Lower leg skin (tissue), 4 donors: Measurements from ENCODE around the gene DLG2. TPM values are rescaled to one million over a fixed set of nuclear protein-coding genes. Genes with fewer than 3 reads are reported as not detected.
"Not testable (repeated sequence)": the region's sequence is repeated elsewhere in the genome, so short reads cannot be mapped to it uniquely, and the experiment has no call there.

Source experiments
- DNase-seq, 2 donors: peaks; one replicate each; pipeline ENCODE4 v3.0.0-alpha.2; 2019; ENCODE audit warnings: low spot score in 2 of 2
- H3K4me3 ChIP-seq: fragments of 200-600 bp; sonication (generic); 2 replicates; pipeline ENCODE4 v1.5.1; 2017; ENCODE audit warnings: mild to moderate bottlenecking, low read depth; ENCODE audit not compliant: poor library complexity, severe bottlenecking
- CTCF ChIP-seq, 3 donors: fragments of 450-650 bp; IDR thresholded peaks; one replicate each; pipeline ENCODE4 v1.5.1; 2016; ENCODE audit warnings: antibody characterized with exemption in 3 of 3, mild to moderate bottlenecking in 3 of 3, moderate library complexity in 2 of 3
- POLR2A ChIP-seq, 2 donors: fragments of 450-650 bp; IDR thresholded peaks; one replicate each; pipeline ENCODE4 v1.6.1; 2016 to 2017; ENCODE audit warnings: antibody characterized with exemption in 2 of 2, mild to moderate bottlenecking in 1 of 2, moderate library complexity in 1 of 2
- WGBS, 2 donors: methylation state at CpG; one replicate each; pipeline ENCODE4 v1.1.5; 2018; 5-methylcytosine and 5-hydroxymethylcytosine counted together
- intact Hi-C: fragments of 100-400 bp; cut with DNase I; formaldehyde crosslinking; loops from one replicate; pipeline ENCODE4 v1.15.0; 2023; ENCODE audit warnings: low total_unique reads
- total RNA-seq, 4 donors: library from RNA; depleted of rRNA; stranded (reverse); fragments of >200 nt; gene quantifications; one replicate each; pipeline ENCODE4 v1.1.0, GENCODE V29; 2016

Gene DLG2
- total RNA-seq, 4 donors from 2014 or later: 37.6 to 68.3 (median 46.0) TPM

- WGBS, 2 donors: 48 to 51% methylated on average over 1 of the region's 1 CpG
- TF ChIP-seq CTCF (IDR thresholded peaks at IDR 0.05) (no peak), POLR2A (IDR thresholded peaks at IDR 0.05) (no peak)
- intact Hi-C loops: no loop called here
- H3K4me3 ChIP-seq: no peak overlapping the region
- no peak for DNase-seq
These were observed 2172.5 kb downstream of the DLG2 start for GRCh38 chr11:83454674-83455073.

GRCh38 chr11:83449338-83449913 lies 2177.7 kb downstream of the DLG2 start:
- intact Hi-C loops: no loop called here
- no peak for TF ChIP-seq POLR2A (IDR thresholded peaks at IDR 0.05)
- no peak for TF ChIP-seq CTCF (IDR thresholded peaks at IDR 0.05)
- DNase-seq: no peak
- 87 to 88% methylated on average over 4 of the region's 4 CpGs for WGBS, 2 donors
- no peak overlapping the region for H3K4me3 ChIP-seq

- DNase-seq: no peak
- TF ChIP-seq POLR2A (IDR thresholded peaks at IDR 0.05) (no peak), CTCF (IDR thresholded peaks at IDR 0.05) (no peak)
- H3K4me3 ChIP-seq: no peak overlapping the region
- WGBS, 2 donors: 82 to 92% methylated on average over 2 of the region's 2 CpGs
- intact Hi-C loops: no loop called here
These were observed 2178.5 kb downstream of the DLG2 start for GRCh38 chr11:83448686-83449085.

GRCh38 chr11:83443880-83444279 lies 2183.3 kb downstream of the DLG2 start:
- DNase-seq, H3K4me3 ChIP-seq, intact Hi-C loops: not testable (repeated sequence)
- 84 to 87% methylated on average over 6 of the region's 6 CpGs for WGBS, 2 donors

- intact Hi-C loops: no loop called here
- 88 to 91% methylated on average over 2 of the region's 2 CpGs for WGBS, 2 donors
- no peak overlapping the region for H3K4me3 ChIP-seq
- TF ChIP-seq CTCF (IDR thresholded peaks at IDR 0.05): no peak
- no peak for TF ChIP-seq POLR2A (IDR thresholded peaks at IDR 0.05)
- DNase-seq: no peak
These were observed 2185.5 kb downstream of the DLG2 start for GRCh38 chr11:83441601-83442000.

- intact Hi-C loops: no loop called here
- H3K4me3 ChIP-seq: no peak overlapping the region
- TF ChIP-seq CTCF (IDR thresholded peaks at IDR 0.05) (no peak), POLR2A (IDR thresholded peaks at IDR 0.05) (no peak)
- 68 to 78% methylated on average over 4 of the region's 4 CpGs for WGBS, 2 donors
- DNase-seq: no peak
These were observed 2186.0 kb downstream of the DLG2 start for GRCh38 chr11:83441171-83441570.
